Fibroblast of skin of right quadriceps (primary cell): ENCODE measurements around the gene DNM2.
"Not testable (repeated sequence)": the region's sequence is repeated elsewhere in the genome, so short reads cannot be mapped to it uniquely, and the experiment has no call there.

ENCODE experiments used
- DNase-seq: peaks from one replicate; pipeline ENCODE4 v3.0.0-alpha.2; 2013

Gene DNM2

DNA sequence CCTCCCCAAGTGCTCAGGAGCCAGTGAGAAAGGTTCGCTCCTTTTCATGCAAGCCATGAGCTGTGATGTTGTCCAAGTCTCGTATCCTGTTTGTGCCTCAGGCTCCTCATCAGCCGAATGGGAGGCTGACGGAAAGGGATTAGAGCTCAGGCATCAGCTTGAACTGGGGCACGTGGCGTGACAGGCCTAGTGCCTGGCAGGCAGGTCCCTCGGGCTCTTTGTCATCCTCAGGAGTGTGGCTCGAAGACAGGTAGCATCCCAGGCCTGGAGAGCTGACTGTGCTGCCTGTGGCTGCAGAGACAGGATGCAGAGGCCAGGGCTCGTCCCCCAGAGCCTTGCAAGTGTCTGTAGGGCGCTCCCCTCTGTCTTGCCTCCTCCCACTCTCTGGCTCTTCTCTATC lies 38.5 kb downstream of the DNM2 start:
- no peak for DNase-seq

DNA sequence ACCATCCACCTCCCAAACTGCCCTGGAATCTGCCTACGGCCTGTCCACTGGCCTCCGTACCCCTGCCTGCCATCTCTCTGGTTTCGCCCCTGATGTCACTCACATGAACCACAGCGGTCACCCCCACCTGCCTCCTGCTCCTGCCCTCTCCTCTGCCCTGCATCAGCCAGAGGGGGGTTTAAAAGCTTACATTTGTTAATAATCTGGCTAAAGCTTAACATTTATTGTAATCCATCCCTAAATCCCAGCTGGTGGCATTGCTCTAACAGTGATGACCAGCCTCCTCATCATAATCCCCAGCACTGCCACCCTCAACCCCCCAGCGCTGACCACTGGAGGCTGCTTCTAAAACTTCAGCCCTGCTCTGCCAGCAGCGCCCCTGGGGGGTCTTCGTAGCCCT lies 38.9 kb downstream of the DNM2 start:
- DNase-seq: no peak

DNA sequence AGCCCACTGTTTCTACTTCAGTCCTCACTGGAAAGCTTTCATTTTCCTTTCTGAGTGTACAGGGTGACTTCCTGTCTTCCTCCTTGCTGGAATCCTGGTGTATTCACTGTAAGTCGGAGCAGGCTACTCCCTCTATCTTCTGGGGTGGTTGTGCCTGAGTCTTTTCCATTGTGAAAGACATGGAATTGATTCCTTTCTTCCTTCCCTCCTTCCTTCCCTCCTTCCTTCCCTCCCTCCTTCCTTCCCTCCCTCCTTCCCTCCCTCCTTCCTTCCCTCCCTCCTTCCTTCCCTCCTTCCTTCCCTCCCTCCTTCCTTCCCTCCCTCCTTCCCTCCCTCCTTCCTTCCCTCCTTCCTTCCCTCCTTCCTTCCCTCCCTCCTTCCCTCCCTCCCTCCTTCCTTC lies 40.2 kb downstream of the DNM2 start:
- DNase-seq: not testable (repeated sequence)

DNA sequence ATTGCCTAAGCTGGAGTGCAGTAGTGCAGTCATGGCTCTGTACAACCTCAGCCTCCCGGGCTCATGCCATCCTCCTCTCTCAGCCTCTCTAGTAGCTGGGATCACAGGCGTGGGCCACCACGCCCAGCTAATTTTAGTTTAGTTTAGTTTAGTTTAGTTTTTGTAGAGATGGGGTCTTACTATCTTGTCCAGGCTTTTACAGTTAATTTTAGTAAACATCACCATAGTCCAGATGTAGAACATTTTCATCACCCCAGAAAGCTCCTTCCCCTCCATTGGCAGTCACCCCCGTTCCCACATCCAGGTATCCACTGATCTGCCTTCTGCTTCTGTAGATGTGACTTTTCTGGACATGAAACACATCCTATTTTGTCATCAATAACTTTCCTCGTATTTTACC lies 41.1 kb downstream of the DNM2 start:
- DNase-seq: no peak

DNA sequence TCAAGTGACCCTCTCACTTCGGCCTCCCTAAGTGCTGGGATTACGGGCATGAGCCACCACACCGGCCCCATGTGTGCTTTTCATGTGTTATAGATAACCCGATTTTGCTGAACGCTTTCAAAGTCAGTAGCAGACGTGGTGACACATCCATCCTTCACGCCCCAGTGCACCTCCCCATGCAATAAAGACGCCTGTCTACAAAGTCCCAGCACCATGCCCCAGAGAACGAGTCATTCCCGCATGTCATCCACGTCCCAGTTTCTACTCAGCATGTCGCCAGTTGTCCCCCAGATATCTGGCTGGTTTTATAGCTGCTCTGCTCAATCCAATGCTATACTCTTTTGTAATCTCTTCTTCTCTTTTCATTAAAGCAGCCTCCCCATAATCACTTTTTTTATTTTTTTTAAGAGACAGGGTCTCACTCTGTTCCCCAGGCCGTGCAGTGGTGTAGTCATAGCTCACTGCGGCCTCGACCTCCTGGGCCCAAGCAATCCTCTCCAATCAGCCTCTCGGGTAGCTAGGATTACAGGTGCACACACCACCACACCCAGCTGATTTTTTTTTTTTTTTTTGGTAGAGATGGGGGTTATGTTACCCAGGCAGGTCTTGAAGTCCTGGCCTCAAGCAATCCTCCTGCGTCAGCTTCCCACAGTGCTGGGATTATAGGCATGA lies 42.5 kb downstream of the DNM2 start:
- DNase-seq: peak; percentile 45

DNA sequence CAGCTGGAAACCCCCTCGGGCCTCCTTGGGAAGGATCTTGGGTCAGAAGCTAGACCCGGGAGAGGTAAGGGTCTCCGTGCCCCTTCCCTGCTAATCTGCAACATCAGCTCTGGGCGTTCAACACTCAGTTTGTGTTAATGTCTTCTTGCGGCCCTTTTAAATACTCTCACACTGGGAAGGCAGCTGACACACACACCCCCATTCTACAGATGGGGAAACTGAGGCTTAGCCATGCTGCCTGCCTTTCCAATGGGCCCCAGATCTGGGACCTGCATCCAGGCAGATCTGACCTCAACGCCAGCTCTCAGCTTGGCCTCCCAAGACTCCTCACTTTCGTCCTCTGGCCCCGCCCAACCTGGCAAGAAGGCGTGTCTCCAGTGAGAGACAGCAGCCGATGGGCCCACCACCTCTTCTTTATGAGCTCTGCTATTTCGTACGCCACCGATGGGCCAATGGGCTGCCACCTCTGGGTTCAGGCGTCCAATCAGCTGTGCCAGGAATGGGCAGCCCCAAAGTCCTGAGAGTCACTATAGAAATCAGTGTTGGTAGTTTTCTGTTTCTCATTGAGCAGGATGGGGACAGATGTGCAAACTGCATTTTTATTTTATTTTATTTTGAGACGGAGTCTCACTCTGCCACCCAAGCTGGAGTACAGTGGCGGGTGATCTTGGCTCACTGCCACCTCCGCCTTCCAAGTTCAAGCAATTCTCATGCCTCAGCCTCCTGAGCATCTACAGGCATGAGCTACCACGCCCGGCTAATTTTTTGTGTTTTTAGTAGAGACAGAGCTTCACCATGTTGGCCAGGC lies 43.8 kb downstream of the DNM2 start:
- DNase-seq: no peak

DNA sequence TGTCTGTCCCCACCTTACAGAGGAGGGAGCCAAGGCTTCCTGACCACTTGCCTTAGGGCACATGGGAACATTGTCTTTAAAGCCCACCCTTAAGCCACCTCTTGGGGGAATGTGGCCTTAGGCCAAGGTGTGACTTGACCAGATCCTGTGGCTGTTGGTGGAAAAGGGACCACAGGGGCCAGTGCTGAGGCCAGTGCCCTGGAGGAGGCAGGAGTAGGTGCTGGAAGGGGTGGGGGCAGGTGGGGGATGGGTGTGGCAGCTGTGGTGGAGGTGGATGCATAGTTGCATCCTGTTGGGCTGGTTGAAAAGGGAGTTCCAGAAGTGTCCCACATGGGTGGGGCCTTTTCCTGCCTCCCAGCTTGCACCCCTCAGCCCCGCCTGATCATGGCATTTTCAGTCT lies 44.8 kb downstream of the DNM2 start:
- no peak for DNase-seq

DNA sequence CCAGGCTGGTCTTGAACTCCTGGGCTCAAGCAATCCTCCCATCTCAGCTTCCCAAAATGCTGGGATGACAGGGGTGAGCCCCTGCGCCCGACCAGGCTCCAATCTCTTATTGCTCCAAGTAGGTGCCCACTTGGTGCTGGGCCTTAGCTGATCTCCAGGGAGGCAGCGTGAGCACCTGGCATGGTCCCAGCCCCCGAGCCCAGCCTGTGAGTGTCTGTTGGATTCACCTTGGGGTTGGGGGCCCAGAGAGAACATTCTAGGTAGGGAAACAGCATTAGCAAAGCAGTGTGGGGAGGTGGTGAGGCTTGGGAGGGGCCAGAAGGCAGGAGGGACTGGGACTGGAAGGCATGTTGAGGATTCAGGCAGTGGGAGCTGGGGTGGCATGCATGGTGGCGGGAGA lies 45.5 kb downstream of the DNM2 start:
- DNase-seq: no peak

DNA sequence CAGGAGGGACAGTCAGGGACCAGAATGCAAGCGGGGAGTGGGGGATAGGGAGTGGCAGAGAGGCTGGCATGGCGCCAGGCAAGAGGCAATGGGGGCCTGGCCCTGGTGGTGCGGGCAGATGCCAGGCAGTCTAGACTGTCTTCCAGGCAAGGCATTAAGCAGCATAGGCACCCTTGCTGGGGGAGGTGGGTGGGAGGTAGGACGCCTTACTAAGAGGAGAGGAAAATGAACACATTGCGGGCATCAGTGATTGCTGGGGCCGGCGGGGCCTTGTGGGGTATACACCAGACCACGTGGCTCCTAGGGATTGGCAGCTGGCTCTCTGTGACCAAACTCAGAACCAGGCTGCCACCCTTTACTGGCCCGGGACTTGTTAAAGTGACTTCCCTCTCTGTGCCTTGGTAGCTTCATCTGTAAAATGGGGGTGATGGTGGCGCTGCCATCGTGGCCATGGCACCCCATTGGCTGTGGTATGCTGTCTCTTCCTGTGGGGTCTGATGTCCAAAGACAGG lies 46.0 kb downstream of the DNM2 start:
- no peak for DNase-seq

DNA sequence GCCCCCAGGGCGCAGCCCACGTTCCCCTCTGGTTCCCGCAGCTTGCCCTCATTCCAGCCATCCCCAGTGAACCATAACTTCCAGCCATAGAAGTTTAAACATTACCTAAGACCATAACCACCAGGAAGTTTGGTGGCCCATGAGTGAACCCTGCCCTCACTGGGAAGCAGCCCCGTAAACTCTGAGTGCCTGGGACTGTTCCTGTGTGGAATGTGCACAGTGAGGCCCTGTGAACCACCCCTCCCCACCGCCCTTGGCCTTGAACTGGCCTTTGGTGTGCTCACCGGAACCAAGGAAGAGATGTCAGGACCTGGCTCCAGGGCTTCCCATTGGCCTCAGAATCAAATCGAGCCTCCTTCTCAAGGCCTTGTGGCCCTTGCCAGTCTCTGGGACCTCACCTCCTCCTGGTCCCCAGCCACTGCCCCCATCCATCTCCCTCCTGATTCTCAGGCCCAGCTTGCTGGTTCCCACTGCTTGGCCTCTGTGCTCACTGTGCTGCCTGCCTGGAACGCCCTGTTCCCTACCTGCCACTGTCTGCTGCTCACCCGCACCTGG lies 46.5 kb downstream of the DNM2 start:
- no peak for DNase-seq

DNA sequence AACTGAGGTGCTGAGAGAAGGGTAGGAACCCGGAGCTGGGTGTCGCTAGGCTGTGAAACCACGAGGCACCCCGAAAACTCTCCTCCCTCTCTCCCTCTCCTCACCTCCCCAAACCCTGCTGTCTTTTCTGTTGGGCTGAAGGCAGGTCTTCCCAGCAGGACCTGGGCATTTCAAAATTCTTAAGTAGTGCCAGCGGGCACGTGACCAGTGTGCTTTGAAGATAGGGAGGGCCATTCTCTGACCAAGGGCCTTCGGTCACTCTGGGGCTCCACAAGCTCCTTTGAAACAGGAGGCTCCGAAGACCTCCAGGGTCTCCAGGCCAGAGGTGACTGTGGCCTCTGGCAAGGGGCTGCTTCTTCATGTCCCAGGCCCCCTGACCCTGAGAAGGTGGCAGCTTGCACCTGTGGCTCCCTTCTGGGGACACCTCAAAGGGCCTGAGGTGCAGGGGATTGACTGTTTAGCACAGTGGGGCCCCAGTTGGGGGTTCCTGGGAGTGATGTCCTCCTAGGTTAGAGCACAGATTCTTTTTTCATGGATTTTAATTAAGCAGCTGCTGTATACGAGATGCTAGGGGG lies 48.3 kb downstream of the DNM2 start:
- DNase-seq: no peak

DNA sequence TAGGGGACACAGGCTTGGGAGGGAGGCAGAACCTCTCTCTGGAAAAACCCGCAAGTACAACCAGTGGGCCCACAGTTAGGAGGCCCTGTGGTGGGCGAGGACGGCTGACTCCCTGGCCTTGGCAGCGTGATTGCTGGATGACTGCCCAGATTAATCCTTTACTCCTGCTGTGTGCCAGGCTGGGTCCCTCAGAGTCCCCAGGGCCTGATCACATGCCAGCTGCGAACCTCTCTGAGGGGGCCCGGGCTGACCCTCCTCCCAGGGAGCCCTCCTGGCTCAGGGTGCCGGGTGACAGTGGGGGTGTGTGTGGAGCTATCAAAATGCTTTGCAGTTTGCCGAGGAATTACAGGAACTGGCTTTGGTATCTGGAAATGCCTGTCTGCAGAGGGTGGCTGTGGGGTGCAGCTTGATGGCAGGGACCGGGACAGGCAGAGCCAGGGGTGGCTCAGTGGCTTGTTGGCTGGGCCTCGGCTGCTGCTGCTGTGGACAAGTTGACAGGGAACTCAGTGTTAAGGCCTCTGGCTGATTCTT lies 48.9 kb downstream of the DNM2 start:
- peak; percentile 13 for DNase-seq

DNA sequence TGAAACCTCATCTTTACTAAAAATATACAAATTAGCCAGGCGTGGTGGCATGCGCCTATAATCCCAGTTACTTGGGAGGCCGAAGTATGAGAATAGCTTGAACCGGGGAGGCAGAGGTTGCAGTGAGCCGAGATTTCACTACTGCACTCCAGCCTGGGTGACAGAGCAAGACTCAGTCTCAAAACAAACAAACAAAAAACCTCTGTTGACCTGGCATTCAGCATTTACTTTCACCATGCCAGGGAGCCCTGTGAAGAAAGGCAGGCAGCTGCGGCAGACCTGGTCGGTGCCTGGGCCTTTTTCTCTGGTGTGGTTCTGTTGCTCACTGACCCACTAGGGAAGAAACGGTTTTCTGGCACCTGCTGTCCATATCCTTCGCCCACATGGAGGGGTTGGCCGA lies 49.8 kb downstream of the DNM2 start:
- no peak for DNase-seq

DNA sequence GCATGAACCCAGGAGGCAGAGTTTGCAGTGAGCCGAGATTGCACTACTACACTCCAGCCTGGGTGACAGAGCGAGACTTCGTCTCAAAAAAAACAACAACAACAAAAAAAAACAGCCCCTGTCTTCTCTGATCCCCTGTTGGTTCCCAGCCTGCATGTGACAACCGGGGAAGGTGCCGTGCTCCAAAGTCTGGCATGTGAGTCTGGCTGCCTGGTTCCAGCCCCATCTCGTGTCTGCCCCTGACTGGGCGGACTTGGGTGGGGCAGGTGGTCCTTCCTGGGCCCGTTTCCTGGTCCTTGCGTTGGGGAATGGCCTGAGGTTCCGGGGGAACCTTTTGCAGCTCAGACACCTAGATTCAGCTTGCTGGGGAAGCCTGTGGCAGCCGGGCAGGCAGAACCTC lies 50.5 kb downstream of the DNM2 start:
- no peak for DNase-seq

DNA sequence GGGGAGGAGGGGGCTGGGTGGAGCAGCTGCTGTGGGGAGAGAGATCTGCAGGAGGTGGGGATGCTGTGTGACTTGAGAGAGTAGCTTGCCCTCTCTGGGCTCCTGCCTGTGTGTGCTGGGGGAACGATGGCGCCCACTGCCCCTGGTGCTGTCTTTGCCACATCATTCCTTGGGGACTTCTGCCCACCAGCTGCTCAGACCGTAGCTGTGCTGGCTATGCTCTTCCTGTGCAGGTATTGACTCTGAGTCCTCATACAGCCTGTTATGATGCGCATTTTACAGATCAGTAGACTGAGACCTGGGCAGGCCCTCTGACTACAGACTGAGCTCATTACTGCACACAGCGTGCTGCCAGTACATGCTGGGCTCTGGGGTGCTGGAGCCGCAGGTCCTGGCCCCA lies 51.1 kb downstream of the DNM2 start:
- DNase-seq: no peak

DNA sequence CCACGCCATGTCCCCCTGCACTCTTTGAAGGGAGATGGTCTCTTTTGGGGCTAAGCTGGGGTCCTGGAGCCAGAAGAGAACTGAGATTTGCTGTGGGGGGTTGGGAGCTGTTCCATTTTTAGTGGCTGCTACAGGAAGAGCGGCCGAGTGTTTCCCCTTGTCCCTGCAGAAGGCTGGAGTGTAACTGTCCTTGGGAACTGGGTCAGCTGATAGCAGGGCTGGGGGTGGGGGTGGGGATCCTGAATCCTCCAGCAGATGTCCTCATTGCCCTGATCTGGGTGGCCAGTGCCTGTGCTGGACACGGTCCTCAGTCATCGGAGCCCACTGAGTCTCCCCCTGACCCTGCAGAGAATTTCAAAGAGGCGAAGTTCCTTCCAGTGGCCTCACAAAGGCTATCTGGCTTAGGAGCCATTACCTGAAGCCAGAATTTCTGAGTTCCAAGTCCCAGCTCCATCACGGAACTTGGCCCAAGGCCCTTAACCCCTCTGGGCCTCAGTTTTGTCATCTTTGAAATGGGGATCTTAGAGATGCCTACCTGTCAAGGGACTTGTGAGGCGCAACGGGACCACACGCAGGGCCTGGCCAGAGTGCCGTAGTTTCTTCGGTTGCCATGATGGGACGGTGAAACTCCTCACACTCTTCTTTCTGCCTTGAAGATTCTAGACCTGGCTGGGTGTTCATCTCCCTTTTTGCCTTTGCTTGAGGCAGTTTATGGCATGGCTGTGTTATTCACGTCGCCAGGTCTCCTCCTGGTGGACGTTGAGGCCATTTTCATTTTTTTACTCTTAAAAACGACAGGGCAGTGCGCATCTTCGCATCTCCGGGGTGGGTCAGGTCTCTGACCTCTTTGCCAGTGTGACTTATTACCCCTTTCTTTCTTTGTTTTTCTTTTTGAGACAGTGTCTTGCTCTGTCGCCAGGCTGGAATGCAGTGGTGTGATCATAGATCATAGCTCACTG lies 51.9 kb downstream of the DNM2 start:
- peak; percentile 29 for DNase-seq

DNA sequence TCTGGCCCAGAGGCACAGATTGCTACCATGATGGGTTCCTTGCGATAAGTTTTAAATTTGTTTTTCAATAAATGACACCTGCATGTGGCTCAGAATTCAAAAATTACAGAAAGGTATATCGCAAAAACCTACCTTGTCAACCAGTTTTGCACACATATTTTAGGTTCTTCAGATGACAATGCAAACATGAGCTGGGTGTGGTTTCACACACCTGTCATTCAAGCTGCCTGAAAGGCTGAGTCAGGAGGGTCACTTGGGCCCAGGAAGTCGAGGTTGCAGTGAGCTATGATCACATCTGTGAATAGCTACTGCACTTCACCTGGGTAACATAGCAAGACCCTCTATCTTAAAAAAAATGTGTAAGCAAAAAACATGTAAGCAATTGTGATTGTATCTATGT lies 56.1 kb downstream of the DNM2 start:
- no peak for DNase-seq

DNA sequence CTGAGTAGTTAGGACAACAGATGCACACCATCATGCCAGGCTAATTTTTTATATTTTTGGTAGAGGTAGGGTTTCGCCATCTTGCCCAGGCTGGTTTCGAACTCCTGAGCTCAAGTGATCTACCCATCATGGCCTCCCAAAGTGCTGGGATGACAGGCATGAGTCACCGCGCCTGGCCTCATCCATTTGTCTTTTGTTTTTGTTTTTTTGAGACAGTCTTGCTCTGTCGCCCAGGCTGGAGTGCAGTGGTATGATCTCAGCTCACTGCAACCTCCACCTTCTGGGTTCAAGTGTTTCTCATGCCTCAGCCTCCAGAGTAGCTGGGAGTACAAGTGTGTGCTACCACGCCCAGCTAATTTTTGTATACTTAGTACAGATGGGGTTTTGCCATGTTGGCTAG lies 57.0 kb downstream of the DNM2 start:
- DNase-seq: no peak

DNA sequence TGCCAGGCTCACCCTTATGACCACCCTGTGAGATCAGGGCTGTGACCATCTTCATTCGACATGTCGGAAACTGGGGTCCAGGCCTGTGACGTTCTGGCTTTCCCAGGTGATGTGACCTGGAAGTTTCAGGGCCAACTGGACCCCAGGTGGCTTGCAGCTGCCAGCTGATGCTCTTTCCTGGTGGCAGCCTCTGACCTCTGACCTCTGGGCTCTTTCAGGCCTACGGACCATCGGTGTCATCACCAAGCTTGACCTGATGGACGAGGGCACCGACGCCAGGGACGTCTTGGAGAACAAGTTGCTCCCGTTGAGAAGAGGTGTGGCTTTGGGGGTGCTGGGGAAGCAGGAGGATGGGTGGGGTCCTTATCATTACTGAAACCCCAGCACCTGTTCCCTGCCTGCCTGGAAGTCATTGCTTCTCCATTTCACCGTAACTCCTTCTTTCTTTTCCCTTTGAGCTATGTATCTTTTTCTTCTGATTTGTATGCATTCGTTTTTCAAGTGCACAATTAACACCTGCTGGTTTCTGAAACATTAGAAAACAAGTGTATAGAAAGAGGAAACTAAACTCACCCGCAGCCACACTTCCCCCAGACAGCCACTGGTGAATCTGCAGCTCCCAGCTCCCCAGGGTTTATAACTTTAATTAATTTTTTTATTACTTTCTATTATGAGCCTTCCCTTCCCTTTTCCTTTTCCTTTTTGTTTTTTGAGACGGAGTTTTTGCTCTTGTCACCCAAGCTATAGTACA lies 59.2 kb downstream of the DNM2 start:
- DNase-seq: no peak

DNA sequence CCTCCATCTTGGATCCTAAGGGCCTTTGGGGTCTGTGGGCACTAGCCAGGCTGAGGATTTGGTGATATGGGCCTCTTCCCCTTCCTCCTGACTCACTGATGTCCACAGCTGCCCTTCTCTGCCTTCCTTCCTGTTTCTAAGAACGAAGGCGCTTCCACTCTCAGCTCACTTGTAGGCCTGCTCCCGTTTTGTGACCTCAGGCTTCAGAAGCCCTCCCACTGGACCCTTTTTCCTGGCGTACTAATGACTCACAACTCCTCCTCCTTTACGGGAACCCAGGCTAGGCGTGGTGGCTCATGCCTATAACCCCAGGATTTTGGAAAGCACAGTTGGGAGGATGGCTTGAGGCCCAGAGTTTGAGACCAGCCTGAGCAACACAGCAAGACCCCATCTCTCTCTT lies 62.5 kb downstream of the DNM2 start:
- DNase-seq: peak; percentile 58

DNA sequence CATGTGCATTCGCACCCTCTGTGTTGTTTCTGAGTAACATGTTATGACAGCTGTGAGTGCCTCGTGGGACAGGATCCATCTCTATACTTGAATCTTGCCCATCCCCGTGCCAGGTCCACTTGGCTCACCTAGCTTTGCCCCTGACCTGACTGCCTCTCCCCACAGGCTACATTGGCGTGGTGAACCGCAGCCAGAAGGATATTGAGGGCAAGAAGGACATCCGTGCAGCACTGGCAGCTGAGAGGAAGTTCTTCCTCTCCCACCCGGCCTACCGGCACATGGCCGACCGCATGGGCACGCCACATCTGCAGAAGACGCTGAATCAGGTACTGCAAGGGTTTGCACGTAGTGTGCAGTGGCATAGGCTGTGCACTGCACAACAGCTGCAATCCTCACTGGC lies 64.9 kb downstream of the DNM2 start:
- no peak for DNase-seq

DNA sequence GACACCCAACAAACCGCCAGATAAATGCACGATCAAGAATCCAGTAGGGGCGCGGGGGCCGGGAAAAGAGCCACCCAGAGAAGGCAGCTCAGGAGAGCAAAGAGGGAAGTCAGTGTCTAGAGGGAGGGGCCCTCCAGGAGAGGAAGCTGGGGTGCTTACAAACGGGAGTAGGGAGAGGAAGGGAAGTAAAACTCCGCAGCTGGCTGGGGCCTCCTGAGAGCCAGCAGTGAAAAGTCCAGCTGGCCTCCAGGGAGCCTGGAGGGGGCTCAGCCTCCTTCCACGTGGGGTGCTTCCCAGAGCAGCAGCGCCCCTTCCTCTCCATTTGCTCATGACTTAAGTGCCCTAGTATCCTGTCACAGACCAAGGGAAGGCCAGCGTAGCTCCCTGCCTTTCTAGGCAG lies 66.4 kb downstream of the DNM2 start:
- DNase-seq: no peak
